ENCODE measurements around the gene ABLIM2.
"Not testable (repeated sequence)": the region's sequence is repeated elsewhere in the genome, so short reads cannot be mapped to it uniquely, and the experiment has no call there.

Gene ABLIM2

DNA sequence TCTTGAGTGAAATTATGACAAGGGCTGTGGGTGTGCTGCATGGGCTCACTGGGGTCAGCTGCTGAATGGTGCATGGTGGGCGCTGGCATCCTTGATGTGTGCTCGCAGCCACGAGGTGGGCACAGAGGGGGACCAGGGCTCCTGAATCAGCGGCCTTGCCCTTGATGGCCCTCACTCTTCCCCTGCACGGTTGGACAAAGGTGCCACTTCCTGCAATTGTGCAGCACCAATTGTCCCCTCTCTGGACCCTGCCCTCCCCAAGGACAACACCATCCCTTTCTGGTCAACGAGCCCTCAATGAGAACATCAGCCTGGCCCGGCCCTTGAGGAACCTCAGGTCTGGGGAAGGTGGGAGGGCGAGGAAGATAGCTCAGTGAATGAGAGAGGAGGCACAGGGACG, 16.1 kb downstream of the ABLIM2 start:
- in situ Hi-C loops (cut with MboI; ENCODE audit: low sequenced_read_pairs): no loop called here

DNA sequence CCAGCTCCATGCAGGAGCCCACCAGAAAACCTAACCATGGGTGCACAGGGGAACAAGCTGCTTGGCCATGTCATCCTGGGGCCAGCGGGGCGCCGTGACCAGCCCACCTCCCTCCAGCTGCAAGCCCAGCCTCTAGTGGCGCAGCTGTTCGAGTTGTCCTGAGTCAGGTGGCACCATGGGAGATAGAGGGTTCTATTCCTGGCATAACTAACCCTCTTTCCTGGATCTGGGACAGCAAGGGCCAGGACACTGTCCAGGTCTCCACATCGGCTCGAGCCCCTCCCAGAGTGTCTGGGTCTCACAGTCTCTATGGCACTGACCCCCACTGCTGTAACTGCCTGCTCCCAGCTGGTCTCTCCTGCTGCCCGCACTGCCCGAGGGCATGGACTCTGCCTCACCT, 16.7 kb downstream of the ABLIM2 start:
- in situ Hi-C loops (cut with MboI; ENCODE audit: low sequenced_read_pairs): no loop called here

DNA sequence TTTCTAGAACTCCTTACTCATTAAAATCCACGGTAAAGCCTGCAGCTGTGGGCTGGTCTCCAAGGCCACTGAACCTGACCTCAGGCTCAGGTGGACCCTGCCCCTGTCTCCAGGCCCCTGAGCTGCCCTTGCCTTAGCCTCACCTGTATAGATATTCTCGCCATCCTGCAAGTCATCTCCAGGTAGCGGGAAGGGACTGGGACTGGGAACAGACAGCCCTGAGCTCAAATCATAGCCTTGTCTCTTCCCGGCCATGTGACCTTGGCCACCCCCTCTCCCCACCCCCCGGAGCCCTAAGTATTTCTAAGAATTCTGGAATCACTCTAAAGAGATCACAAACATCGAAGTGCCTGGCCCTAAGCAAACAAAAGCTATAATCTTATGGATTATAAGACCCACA, 17.7 kb downstream of the ABLIM2 start:
- in situ Hi-C loops (cut with MboI; ENCODE audit: low sequenced_read_pairs): no loop called here

DNA sequence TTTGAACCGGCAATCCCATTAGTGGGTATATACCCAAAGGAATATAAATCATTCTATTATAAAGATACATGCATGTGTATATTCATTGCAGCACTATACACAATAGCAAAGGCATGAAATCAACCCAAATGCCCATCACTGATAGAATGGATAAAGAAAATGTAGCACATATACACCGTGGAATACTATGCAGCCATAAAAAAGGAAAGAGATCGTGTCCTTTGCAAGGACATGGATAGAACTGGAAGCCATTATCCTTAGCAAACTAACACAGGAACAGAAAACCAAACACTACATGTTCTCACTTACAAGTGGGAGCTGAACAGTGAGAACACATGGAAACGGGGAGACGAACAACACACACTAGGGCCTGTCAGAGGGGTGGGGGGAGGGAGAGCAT, 18.9 kb downstream of the ABLIM2 start:
- in situ Hi-C loops (cut with MboI; ENCODE audit: low sequenced_read_pairs): not testable (repeated sequence)

DNA sequence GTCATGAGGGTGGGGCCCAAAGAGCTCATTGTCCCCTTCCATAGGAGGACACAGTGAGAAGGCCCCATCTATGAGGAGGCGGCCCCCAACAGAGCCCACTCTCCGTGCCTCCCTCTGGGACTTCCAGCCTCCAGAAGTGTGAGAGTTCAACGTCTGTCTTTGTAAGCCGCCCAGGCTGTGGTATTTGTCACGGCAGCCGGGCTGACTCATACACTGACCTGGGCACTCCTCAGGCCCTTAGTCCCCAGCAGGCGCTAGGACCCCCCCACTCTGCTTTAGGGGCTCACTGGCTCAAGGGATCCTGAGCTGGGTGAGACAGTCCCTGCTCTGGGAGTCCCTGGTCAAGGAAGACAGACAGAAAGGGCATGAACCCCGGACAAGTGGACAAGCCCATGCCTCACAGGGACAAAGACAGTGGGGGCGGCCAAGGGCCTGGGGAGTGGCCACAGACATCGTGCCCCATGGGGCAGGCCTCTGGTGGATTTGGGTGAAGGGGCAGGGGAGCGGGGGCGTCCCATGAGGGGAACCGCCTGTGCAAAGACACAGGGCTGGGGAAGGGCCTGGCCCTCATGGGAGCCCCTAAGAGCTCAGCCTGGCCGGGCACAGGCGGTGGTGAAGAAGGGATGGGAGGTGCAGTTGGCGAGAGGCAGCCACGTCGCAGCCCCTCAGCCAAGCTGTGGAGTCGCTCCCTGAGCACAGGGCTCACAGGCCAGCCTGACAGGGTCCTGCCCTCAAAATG, 21.5 kb downstream of the ABLIM2 start:
- in situ Hi-C loops (cut with MboI; ENCODE audit: low sequenced_read_pairs): no loop called here

DNA sequence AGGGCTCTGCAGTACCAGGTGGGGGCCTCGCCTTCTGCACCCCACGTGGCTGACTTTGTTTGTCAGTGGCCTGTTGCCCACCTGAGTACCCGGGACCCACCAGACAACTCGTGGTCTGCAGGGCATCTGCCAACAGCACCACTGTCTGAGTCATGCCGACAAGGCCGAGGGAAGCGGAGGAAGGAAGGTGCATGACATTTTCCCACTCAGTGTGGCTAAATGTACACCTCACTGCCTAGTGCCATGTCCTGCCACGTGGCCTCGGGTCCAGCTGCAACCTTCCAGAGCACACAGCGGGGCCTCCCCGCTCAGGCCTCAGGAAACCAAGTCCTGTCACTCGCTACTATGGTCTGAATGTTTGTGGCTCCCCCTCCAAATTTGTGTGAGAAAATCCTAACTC, 22.1 kb downstream of the ABLIM2 start:
- in situ Hi-C loops (cut with MboI; ENCODE audit: low sequenced_read_pairs): no loop called here

DNA sequence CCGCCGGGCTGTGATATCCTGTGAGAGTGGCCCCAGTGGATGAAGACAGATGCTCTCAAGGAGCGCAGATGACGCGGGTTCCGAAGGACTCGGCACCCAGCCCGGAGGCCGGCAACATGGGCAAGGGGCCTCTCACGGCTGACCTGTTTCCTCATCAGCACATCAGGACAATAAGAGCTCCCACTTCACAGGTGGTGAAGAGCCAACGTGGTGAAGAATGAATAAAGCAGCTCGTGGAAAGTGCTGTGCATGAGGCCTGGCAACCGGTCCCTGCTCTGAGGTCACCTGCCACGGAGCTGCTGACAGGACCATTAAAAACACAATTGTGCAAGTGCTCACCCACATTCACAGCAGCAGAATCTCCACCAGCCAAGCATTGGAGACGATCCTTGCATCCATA, 22.9 kb downstream of the ABLIM2 start:
- in situ Hi-C loops (cut with MboI; ENCODE audit: low sequenced_read_pairs): no loop called here

DNA sequence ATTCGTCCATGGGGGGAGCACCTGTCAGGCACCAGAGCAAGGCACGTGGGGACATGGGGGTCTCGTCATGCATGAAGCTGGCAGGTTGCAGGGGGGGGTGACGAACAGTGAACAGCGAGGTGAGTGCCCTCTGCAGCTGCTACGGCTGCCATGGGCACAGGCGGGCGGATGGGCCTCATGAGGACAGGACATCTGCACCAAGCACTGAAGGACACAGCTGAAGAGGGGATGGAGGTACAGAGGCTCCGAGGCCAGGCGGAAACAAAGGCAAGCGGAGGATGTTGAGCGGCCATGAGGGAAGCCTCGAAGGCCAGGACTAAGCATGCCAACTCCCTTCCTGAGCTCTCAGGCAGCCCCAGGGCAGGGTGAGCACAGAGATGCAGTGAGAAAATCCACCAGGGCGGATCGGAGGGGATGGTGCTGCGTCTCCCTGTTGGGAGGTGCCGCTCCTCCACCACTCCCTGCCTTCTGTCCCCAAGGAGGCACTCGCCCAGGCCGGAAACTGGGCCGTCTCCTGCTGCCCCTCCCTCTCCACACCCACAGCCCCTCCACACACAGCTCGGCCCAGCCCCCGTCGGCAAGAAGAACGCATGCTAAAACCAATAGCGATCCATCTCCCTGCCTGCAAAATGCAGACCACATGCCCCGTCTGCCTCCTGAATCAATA, 24.6 kb downstream of the ABLIM2 start:
- in situ Hi-C loops (cut with MboI; ENCODE audit: low sequenced_read_pairs): no loop called here

DNA sequence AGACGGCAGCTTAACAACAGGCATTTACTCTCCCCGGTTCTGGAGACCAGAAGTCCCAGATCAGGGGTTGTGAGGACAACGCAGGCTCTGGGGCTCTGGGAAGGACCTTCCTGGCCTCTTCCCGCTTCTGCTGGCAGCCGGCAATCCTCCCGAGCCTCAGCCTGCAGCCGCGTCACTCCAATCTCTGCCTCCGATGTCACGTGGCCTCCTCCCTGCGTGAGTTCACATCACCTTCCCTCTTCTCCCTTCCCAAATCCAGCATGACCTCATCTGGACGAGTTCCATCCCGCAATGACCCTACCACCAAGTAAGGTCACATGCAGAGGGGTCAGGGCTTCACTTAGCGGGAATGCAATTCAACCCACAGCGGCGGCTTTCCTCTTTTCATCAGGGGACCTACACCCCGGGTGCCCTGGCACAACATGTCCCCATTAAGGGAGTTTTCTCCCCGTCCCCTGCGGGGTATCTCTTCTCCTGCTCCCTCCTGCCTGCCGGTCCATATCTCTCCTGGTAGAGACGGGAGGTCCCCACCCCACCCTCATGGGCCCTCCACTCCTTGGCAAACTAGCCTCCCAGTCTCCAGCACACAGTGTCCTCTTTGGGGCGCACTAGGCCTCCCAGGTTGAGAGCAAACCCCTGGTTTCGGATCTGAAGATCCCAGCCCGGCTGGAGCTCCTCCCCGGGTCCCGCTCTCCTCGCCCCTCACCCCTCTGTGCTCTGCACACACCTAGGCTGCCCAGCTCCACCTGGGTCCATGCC, 25.5 kb downstream of the ABLIM2 start:
- in situ Hi-C loops (cut with MboI; ENCODE audit: low sequenced_read_pairs): no loop called here

DNA sequence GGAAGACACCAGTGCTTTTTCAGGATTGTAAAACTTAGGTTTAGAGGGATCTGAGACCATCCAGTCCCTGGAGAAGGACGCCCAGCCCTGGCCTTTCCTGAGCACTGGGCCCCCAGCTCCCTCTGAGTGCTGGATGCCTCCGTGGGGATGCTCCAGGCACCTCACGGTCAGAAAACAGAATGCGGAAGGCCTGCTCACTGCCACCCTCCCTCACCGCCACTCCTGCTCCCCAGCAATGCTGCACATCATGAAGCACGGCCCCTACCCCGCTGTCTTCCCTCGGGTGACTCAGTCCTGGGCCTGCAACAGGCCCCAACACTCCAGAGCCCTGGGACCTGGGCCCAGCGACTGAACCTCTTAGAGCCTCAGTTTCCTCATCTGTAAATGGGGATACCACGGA, 26.2 kb downstream of the ABLIM2 start:
- in situ Hi-C loops (cut with MboI; ENCODE audit: low sequenced_read_pairs): no loop called here

DNA sequence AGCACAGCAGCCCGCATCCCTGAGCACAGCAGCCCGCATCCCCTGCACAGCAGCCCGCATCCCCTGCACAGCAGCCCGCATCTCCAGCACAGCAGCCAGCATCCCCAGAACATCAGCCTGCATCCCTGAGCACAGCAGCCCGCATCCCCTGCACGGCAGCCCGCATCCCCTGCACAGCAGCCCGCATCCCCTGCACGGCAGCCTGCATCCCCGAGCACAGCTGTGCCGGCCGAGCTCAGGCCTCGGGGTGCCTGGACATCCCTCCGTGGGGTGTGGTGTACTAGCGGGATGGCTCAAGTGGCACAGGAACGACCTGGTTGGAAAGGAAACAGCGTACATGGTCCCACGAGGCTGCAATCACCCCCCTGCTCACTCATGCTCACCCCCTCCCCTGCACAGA, 26.8 kb downstream of the ABLIM2 start:
- in situ Hi-C loops (cut with MboI; ENCODE audit: low sequenced_read_pairs): no loop called here

DNA sequence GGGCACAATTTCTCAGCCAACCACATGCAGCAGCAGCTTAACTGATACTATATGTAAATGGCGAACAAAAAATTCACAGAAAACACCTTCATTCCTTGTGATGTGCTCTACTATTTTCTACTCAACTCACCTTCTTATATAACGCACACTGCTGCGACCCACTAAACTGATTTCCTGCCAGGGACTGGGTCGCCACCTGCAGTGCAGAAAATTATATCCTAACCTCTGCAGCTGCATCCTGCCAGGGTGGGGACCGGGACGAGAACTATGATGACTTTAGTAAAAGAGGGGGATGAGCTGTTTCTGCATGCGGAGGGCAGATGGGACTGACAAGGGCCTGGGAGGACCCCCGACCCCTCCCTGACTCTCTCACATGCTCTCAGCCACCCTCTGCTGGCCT, 27.4 kb downstream of the ABLIM2 start:
- in situ Hi-C loops (cut with MboI; ENCODE audit: low sequenced_read_pairs): no loop called here

DNA sequence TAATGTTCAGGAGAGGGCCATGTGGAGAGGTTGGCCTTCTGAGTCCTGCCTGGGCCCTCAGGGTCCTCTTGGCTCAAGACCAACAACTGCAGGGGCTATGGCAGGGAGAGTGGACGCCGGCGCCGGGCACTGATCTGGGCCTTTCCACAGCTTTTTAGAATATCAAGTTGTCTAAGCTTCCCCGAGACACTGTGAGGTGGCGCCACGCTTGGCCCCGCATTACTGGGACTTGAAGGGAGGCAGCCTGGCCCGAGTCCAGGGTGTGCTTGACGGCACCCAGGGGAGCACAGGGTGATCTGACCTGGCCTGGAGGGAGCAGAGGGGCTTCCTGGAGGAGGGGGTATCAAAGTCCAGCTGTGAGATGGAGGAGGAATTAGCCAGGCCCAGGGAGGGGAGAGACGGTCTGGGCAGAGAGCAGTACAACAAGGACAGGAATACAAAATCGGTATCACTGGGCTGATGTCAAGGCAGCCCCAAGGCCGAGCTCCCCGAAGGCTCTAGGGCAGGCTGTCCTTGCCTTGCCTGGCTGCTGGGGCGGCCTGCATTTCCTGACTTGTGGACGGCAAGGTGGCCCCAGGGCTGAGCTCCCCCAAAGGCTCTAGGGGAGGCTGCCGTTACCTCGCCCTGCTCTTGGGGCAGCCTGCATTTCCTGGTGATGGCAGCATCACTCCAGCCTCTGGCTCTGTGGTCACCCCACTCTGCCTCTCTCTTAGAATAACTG, 28.1 kb downstream of the ABLIM2 start:
- in situ Hi-C loops (cut with MboI; ENCODE audit: low sequenced_read_pairs): no loop called here

DNA sequence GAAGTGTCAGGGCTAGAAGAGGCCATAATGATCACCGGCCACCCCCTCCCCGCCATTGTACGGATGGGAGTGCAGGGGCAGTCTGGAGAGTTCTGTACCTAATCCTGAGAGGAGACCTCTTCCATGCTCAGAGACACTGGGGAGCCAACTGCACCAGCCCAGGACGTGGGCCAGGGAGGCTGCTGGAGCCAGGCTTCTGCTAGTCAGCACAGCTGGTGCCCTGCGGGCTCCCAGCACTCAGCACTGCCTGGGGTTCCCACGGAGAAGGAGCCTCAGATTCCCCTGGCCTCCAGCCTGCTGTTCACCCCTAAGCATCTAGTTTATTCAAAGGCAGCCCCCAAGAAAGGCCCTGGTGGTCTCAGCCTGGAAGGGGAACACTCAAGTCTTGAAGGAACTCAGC, 28.8 kb downstream of the ABLIM2 start:
- in situ Hi-C loops (cut with MboI; ENCODE audit: low sequenced_read_pairs): no loop called here

DNA sequence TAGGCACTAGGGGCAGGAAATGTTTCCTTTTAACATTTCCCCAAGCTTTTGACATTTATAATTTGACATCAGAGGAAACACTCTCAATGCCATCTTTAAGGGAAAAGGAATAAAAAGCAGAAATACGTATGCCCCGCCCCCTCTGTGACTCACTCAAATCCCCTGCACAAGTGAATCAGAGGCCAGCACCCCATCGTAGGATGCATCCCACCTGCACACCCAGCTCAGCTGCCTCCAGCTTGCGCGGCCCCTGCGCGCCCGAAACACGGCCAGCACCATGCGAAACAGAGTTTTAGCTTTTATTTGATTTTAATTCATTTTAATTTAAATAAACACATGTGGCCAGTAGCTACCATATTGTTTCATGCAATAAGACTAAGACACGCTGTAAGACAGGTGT, 29.5 kb downstream of the ABLIM2 start:
- in situ Hi-C loops (cut with MboI; ENCODE audit: low sequenced_read_pairs): no loop called here

DNA sequence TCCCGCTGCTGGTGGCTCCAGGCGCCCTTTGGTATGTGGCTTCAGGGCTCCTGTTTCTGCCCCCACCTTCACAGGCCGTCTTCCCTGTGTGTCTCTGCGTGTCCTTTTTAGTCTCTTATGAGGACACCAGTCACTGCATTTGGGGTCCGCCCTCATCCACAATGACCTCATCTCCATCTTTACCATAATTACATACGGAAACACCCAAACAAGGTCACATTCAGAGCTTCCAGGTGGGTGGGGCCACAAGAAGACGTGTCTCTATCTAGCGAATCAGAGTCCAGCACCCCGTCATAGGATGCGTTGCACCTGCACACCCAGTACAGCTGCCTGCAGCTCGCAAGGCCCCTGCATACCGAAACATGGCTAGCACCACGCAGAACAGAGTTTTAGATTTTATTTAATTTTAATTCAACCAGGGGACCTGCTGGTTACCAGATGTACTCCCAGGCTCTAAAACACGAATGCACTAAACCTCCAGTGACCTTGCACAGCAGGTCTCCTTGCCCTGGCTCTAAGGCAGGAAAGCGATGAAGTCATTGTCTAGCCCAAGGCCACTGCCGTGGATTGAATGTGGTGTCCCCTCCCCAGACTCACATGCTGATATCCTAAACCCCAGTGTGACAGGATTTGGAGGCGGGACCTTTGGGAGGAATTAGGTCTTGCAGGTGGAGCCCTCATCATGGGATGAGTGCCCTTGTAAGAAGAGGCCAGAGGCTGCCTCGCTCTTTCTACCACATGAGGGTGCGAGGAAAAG, 30.3 kb downstream of the ABLIM2 start:
- in situ Hi-C loops (cut with MboI; ENCODE audit: low sequenced_read_pairs): no loop called here

DNA sequence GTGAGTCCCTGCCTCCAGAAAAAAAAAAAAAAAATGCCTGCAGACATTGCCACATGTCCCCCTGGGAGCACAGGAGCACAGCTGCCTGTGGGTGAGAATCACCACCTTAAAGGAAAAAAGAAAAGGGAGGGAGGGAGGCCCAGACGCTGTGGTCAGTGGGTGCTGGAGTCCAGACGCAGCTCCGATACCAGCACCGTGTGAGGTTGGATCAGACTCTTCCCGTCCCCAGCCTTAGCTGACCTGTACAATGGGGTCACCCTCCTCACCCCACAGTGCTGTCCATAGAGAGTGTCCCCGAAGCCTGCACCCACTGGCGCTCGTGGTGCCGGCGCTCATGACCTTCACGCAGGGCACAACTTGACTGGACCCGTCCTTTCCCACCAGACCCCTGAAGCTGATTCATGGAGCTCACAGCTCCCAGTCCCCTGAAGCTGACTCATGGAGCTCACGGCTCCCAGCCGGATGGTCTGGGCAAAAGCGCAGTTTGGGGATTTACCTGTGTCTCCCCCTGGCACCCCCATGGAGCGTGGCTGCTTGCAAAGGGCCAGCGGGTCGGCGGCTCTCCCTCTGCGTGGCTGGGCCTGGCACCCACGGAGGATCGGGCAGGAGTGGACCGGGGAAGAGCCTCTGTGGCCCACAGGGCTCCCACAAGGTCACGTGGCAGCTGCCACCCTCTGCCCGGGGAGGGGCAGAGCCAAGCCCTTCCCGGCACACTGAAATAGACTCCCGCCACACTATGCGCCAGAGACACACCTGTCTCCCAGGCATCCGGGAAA, 31.4 kb downstream of the ABLIM2 start:
- in situ Hi-C loops (cut with MboI; ENCODE audit: low sequenced_read_pairs): no loop called here

DNA sequence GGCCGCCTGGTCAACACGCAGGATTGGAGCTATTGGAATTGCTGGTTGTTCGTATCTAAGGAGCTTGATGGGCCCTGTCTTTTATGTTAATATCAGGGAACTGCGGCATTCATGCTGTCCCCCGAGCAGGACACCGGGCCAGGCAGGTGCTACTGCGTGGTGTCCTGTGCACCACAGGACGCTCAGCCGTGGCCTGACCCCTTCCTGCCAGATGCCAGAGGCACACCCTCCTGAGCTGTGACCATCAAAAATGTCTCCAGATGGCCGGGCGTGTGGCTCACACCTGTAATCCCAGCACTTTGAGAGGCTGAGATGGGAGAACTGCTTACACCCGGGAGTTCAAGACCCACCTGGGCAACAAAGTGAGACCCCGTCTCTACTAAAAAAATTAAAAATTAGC, 32.1 kb downstream of the ABLIM2 start:
- in situ Hi-C loops (cut with MboI; ENCODE audit: low sequenced_read_pairs): no loop called here

DNA sequence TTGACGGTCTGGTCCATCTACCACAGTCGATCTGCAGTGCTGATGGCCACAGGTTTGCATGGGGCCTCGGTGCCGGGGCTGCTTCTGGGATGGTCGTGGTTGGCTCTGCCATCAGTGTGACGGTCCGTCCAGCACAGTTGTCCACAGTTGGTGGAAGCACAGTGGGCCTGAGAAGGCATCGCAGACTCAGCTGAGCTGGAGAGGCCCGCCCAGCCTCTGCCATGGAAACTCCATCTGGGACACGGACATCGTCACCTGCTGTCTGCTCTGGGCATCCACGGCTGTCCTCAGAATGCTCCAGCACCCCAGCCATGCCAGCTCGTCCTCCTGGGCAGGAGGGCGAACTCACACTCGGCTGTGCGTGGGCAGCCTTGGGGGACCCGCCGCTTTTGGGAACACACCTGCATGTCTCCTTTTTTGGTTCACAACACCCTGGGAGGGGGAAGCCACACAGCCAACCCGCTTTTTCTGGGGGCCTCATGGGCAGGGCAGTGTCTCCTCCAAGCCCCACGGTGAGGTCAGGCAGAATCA, 33.0 kb downstream of the ABLIM2 start:
- in situ Hi-C loops (cut with MboI; ENCODE audit: low sequenced_read_pairs): no loop called here

DNA sequence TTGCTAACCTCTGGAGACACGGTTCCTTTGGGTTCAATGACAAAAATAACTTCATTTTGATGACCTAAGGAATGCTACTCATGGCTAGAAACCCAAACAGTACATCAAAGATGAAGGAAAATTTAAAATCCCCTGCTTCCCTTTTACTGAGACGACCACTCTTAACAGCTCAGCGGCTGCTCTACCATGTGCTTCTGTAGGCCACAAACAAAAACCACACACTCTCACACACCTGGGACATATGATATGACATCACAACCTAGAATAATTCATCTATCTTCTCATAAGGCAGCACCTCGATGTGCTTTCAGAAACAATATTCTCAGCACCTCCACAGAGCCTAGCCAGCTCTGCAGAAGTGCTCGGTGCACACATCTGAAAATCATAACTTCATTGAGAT, 34.7 kb downstream of the ABLIM2 start:
- in situ Hi-C loops (cut with MboI; ENCODE audit: low sequenced_read_pairs): no loop called here

Data from HL-60/S4 treated with phorbol 12-myristate 13-acetate at 8.2 ng/mL for 4 days and 3 days (cell line).